HG03432 (cell line): ENCODE data around the gene KMO.

Experiments
- ATAC-seq: cut with Tn5 transposase; IDR thresholded peaks from one replicate; pipeline ENCODE4 v1.9.1; 2021; ENCODE audit warnings: mild to moderate bottlenecking, moderate library complexity; ENCODE audit not compliant: unreplicated experiment

KMO gene

GRCh38 chr1:241622669-241623068, 90.5 kb downstream of the KMO start:
- ATAC-seq = no peak

- ATAC-seq = no peak
These were observed 92.8 kb downstream of the KMO start for GRCh38 chr1:241624935-241625334.

GRCh38 chr1:241627453-241628259, 95.5 kb downstream of the KMO start:
- peak; percentile 82 for ATAC-seq

GRCh38 chr1:241630005-241630404, 97.8 kb downstream of the KMO start:
- ATAC-seq = no peak

- ATAC-seq = no peak
These were observed 98.3 kb downstream of the KMO start for GRCh38 chr1:241630476-241630875.

GRCh38 chr1:241630899-241631298, 98.7 kb downstream of the KMO start:
- no peak for ATAC-seq

GRCh38 chr1:241631674-241632073, 99.5 kb downstream of the KMO start:
- no peak for ATAC-seq

GRCh38 chr1:241632987-241633386, 100.8 kb downstream of the KMO start:
- no peak for ATAC-seq

GRCh38 chr1:241635556-241636152, 103.5 kb downstream of the KMO start:
- ATAC-seq = no peak

- ATAC-seq = no peak
These were observed 104.1 kb downstream of the KMO start for GRCh38 chr1:241636291-241636690.

- no peak for ATAC-seq
These were observed 104.9 kb downstream of the KMO start for GRCh38 chr1:241637046-241637590.

- no peak for ATAC-seq
These were observed 105.4 kb downstream of the KMO start for GRCh38 chr1:241637604-241638003.

- ATAC-seq = no peak
These were observed 106.0 kb downstream of the KMO start for GRCh38 chr1:241638099-241638682.

GRCh38 chr1:241638909-241639622, 106.9 kb downstream of the KMO start:
- ATAC-seq = no peak

GRCh38 chr1:241639623-241640148, 107.5 kb downstream of the KMO start:
- ATAC-seq = peak; percentile 50

- ATAC-seq = peak; percentile 93
These were observed 108.1 kb downstream of the KMO start, which contains the start of the genes CHML and OPN3 for GRCh38 chr1:241640149-241640866. TSS of gene CHML (minus strand) at chr1:241640369. CDS start at chr1:241635766, 4,603 bp downstream. TSS of gene OPN3 (minus strand) at chr1:241640369. CDS start at chr1:241640254, 115 bp downstream.

GRCh38 chr1:241640867-241641622, 108.9 kb downstream of the KMO start:
- no peak for ATAC-seq

GRCh38 chr1:241641773-241642592, 109.8 kb downstream of the KMO start:
- ATAC-seq = no peak

GRCh38 chr1:241642593-241642944, 110.4 kb downstream of the KMO start:
- ATAC-seq = no peak
